Loucy (cell line): ENCODE data around the gene ANKRD60.

Experiments used
- CTCF ChIP-seq: fragments of 200-600 bp; sonication (generic); conservative IDR thresholded peaks from 2 replicates; pipeline ENCODE4 v1.5.1; 2014; ENCODE audit warnings: mild to moderate bottlenecking, antibody characterized with exemption, low read length
- EZH2phosphoT487 ChIP-seq: fragments of 200-600 bp; IDR thresholded peaks from 2 replicates; pipeline ENCODE4 v1.6.1; 2018; ENCODE audit warnings: antibody characterized with exemption, mild to moderate bottlenecking, moderate library complexity, borderline replicate concordance

- no peak for TF ChIP-seq EZH2phosphoT487
- TF ChIP-seq CTCF, result no peak
These were observed 6.0 kb downstream of the ANKRD60 start for GRCh38 chr20:58222446-58222845.
